ENCODE data around the gene TRIM47. TPM values are rescaled to one million over a fixed set of nuclear protein-coding genes. Genes with fewer than 3 reads are reported as not detected.

Gene TRIM47
- total RNA-seq, 1 donor from 2014 or later = 56.5 TPM

DNA sequence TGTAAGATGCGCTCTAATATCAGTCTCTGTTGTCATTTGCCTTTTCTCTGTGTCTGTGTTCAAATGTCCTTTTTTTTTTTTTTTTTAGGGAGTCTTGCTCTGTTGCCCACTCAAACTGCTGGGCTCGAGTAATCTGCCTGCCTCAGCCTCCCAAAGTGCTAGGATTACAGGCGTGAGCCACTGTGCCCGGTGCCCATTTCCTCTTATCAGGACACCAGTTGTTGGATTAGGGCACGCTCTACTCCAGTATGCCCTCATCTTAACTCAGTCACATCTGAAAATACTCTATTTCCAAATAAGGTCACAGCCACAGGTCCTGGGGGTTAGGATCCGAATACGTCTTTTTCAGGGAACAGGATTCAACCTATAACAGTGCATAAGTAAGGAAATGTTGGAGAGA lies 1.9 kb upstream of the TRIM47 start:
- Histone ChIP-seq H3K27me3 (ENCODE audit: control insufficient read depth, insufficient read depth, low read length) (no peaks in the 10 kb centered on the region), H3K4me3 (ENCODE audit: low read depth, low read length) (no peak overlapping the region), H3K36me3 (ENCODE audit: control insufficient read depth, insufficient read depth, low read length) (no peaks in the 10 kb centered on the region)
- TF ChIP-seq, protein P1, sequence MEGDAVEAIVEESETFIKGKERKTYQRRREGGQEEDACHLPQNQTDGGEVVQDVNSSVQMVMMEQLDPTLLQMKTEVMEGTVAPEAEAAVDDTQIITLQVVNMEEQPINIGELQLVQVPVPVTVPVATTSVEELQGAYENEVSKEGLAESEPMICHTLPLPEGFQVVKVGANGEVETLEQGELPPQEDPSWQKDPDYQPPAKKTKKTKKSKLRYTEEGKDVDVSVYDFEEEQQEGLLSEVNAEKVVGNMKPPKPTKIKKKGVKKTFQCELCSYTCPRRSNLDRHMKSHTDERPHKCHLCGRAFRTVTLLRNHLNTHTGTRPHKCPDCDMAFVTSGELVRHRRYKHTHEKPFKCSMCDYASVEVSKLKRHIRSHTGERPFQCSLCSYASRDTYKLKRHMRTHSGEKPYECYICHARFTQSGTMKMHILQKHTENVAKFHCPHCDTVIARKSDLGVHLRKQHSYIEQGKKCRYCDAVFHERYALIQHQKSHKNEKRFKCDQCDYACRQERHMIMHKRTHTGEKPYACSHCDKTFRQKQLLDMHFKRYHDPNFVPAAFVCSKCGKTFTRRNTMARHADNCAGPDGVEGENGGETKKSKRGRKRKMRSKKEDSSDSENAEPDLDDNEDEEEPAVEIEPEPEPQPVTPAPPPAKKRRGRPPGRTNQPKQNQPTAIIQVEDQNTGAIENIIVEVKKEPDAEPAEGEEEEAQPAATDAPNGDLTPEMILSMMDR (IDR thresholded peaks at IDR 0.05; ENCODE audit: insufficient read depth, low read length, poor library complexity, severe bottlenecking) = no peak
- no peak for DNase-seq (ENCODE audit: low read depth)

DNA sequence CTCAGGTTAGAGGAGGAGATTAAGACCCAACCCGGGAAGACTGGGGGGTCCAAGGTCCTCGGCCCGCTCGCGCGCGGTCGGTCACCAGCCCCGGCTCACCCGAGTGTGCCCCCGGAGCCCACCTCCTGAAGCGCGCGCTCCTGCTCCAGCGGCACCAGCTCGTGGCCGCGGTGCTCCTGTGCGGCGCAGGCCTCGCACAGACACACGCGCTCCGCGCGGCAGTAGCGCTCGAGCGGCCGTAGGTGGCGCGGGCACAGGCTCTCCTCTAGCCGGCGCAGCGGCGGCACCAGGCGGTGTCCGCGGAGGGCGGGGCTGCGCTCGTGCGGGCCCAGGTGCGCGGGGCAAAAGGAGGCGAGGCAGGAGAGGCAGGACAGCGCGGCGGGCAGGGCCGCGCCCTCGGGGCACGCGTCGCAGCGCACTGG lies 618 bp downstream of the TRIM47 start:
- no peaks in the 10 kb centered on the region for H3K27me3 ChIP-seq (ENCODE audit: control insufficient read depth, insufficient read depth, low read length)
- no peak for DNase-seq (ENCODE audit: low read depth)
- H3K36me3 ChIP-seq (ENCODE audit: control insufficient read depth, insufficient read depth, low read length) = no peaks in the 10 kb centered on the region
- TF ChIP-seq, protein P1 (IDR thresholded peaks at IDR 0.05; ENCODE audit: insufficient read depth, low read length, poor library complexity, severe bottlenecking) = peak; percentile 14
- H3K4me3 ChIP-seq (ENCODE audit: low read depth, low read length) = peak overlapping the region; percentile 51

DNA sequence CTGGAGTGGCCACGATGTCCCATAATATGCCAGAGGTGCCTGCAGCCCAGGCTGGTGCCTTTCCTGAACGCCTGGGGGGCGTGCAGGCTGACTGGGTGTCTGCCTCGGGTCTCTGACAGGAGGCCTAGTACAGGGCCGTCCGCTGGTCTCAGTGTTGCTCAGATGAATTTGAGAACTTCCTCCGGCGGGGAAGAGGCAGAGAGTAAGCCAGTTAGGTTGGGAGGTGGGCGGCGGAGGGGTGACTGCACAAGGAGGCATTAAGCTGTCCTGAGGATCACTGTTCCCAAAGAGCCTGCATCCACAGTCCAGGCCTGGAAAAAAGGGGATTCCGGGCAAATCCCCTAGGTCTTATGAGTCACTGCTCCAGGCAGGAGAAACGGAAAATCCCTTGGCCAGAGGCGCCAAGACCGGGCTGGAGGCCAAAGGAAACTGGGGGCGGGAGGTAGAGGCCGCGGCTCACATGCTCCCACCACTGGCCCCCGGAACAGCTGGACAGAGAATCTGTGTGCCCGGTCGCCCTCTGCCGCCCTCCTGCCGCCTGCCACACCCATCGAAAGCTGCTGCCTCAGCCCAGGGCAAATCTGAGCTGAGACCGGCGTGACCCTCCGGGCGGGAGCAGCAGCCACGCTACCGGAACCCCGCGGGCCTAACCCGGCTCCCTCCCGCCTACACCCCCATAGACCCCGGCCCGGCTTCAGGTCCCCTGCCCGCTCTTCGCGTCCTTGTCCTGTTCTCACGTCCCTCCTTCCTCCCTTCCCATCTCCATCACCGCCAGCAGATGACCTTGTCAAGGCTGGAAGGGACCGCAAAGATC lies 1.2 kb downstream of the TRIM47 start:
- TF ChIP-seq, protein P1 (IDR thresholded peaks at IDR 0.05; ENCODE audit: insufficient read depth, low read length, poor library complexity, severe bottlenecking) = peak; percentile 10
- peak; percentile 74 for DNase-seq (ENCODE audit: low read depth)
- no peaks in the 10 kb centered on the region for H3K36me3 ChIP-seq (ENCODE audit: control insufficient read depth, insufficient read depth, low read length)

DNA sequence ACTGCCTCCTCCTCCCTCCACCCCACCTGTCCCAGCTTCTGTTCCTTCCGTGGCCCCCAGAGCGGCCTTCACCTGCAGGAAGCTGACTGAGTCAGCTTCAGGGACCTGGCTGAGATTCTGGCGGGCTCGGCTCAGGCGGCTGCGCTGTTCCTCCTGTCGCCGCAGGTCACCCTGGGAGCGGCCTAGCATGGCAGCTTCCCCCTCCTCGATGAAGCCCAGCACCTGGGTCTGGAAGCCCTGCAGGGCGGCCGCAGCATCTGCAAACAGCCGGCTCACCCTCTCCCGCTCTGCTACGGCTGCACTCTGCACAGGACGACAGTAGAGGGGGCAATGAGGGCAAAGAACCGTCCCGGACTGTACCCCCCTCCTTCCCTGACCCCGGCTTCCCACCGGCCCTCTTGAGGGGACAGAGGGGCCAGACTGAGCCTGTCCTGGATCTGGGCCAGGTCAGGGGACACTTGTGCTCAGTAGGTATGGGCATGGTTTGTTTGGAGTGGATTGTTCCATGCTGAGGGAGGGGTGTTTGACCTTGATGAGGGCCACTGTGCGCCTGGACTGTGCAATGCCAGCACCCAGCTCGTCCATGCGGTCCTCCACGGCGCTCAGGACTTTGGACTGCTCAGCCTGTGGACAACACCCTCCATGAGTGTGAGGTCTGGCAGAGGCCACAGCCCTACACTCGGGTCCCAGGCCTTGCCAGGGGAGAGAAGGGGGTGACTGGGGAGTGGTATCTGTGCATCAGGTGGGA lies 2.0 kb downstream of the TRIM47 start:
- no peaks in the 10 kb centered on the region for H3K27me3 ChIP-seq (ENCODE audit: control insufficient read depth, insufficient read depth, low read length)
- no peaks in the 10 kb centered on the region for H3K36me3 ChIP-seq (ENCODE audit: control insufficient read depth, insufficient read depth, low read length)
- TF ChIP-seq, protein P1 (IDR thresholded peaks at IDR 0.05; ENCODE audit: insufficient read depth, low read length, poor library complexity, severe bottlenecking) = peak; percentile 34
- no peak for DNase-seq (ENCODE audit: low read depth)
- no peak overlapping the region for H3K4me3 ChIP-seq (ENCODE audit: low read depth, low read length)

More for the DNA sequence above, 1.2 kb downstream of the TRIM47 start:
- Histone ChIP-seq H3K27me3 (ENCODE audit: control insufficient read depth, insufficient read depth, low read length) (no peaks in the 10 kb centered on the region), H3K4me3 (ENCODE audit: low read depth, low read length) (peak overlapping the region; percentile 51)

DNA sequence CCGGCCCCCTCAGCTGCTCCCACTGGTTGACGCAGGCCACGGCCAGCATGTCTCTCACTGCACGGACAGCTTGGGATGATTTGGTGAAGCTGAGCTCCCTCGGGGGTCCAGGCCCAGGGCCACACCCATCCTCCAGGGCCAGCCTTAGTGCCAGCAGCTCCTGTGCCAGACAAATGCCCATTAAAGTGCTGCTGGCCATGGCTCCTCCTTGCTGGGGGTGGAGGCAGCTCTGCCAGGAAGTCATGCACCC lies 2.5 kb downstream of the TRIM47 start:
- Histone ChIP-seq H3K4me3 (ENCODE audit: low read depth, low read length) (no peak overlapping the region), H3K36me3 (ENCODE audit: control insufficient read depth, insufficient read depth, low read length) (no peaks in the 10 kb centered on the region), H3K27me3 (ENCODE audit: control insufficient read depth, insufficient read depth, low read length) (no peaks in the 10 kb centered on the region)
- no peak for DNase-seq (ENCODE audit: low read depth)
- TF ChIP-seq, protein P1 (IDR thresholded peaks at IDR 0.05; ENCODE audit: insufficient read depth, low read length, poor library complexity, severe bottlenecking) = no peak

All from kidney epithelial cell (primary cell).